K562 (cell line): ENCODE data around the gene TTC16. TPM values are rescaled to one million over a fixed set of nuclear protein-coding genes. Genes with fewer than 3 reads are reported as not detected.

ENCODE experiments used
- BCL6 ChIP-seq: fragments of 250-450 bp; sonication (Bioruptor Pico); IDR thresholded peaks from 2 replicates; pipeline ENCODE4 v1.4.0; 2020
- HDGF ChIP-seq: fragments of 450-650 bp; IDR thresholded peaks from 2 replicates; pipeline ENCODE4 v1.6.1; 2016
- JUND ChIP-seq, 2 experiments: IDR thresholded peaks; 2 replicates in 1 of 2; 3 replicates in 1 of 2; pipeline ENCODE4 v1.6.1; 2011; ENCODE audit warnings: borderline replicate concordance in 2 of 2, low read depth in 2 of 2, low read length in 2 of 2, improper control_type of control experiment in 1 of 2, missing biosample characterization in 1 of 2, missing genetic modification characterization in 1 of 2, missing genetic modification reagents in 1 of 2
- KDM4B ChIP-seq, 2 experiments: fragments of 450-650 bp in 1 of 2; sonication (generic) in 1 of 2; IDR thresholded peaks; 2 replicates each; pipeline ENCODE4 v1.6.1; 2016 to 2017; ENCODE audit warnings: borderline replicate concordance in 2 of 2, antibody characterized with exemption in 1 of 2, low read depth in 1 of 2, mild to moderate bottlenecking in 1 of 2
- L3MBTL2 ChIP-seq: fragments of 450-650 bp; IDR thresholded peaks from 2 replicates; pipeline ENCODE4 v1.6.1; 2016; ENCODE audit warnings: mild to moderate bottlenecking, moderate library complexity
- MGA ChIP-seq: fragments of 450-650 bp; IDR thresholded peaks from 2 replicates; pipeline ENCODE4 v1.6.1; 2016; ENCODE audit warnings: mild to moderate bottlenecking, moderate library complexity
- POLR2A ChIP-seq: fragments of 450-650 bp; conservative IDR thresholded peaks from 2 replicates; pipeline ENCODE4 v1.6.1; 2016
- PRPF4 ChIP-seq: fragments of 200-400 bp; formaldehyde crosslinking; IDR thresholded peaks from one replicate; pipeline ENCODE4 v1.6.1; 2017; ENCODE audit warnings: low read length, low read depth, mild to moderate bottlenecking; ENCODE audit not compliant: insufficient read depth, poor library complexity, severe bottlenecking
- SMARCA5 ChIP-seq: fragments of 450-650 bp; IDR thresholded peaks from 2 replicates; pipeline ENCODE4 v1.6.1; 2016
- SUPT5H ChIP-seq: fragments of 450-650 bp; IDR thresholded peaks from 2 replicates; pipeline ENCODE4 v1.6.1; 2016
- THRAP3 ChIP-seq: fragments of 450-650 bp; IDR thresholded peaks from 2 replicates; pipeline ENCODE4 v1.6.1; 2016; ENCODE audit warnings: mild to moderate bottlenecking, inconsistent platforms, borderline replicate concordance
- polyA plus RNA-seq, 8 experiments: library from polyadenylated mRNA; depleted of rRNA in 4 of 8; stranded (reverse) in 5 of 8; unstranded in 3 of 8; fragments of >200 nt; fragmentation: Nextera tagmentation in 2 of 8; fragmentation: Illumina TruSeq in 1 of 8; extraction: Ambion mirVana in 2 of 8; extraction: Trizol in 1 of 8; gene quantifications; 2 replicates each; pipeline versions ENCODE4 v1.2.1 to v1.2.3, GENCODE V29; 2011 to 2014; ENCODE audit warnings: inconsistent platforms in 1 of 8, missing spikeins in 1 of 8
- total RNA-seq, 7 experiments: library from RNA; depleted of rRNA in 6 of 7; stranded (reverse); fragments of >200 nt in 6 of 7; fragmentation: Illumina TruSeq in 2 of 7; extraction: Trizol in 2 of 7; gene quantifications; 2 replicates each; pipeline versions ENCODE4 v1.2.1 to v1.2.3, GENCODE V29; 2011 to 2021; ENCODE audit warnings: low replicate concordance in 1 of 7
- TF ChIP-seq, protein P1 (sequence below): fragments of 450-650 bp; IDR thresholded peaks from 2 replicates; pipeline ENCODE4 v1.6.1; 2018; ENCODE audit warnings: mild to moderate bottlenecking, low read depth; ENCODE audit not compliant: partially characterized antibody

The TTC16 gene
- total and polyA plus RNA-seq, 9 of the 15 experiments (the other 6 are each of a cell fraction or from before 2014, with no cell fraction given): 0.11 TPM; not detected in 8

- TF ChIP-seq MGA (peak; percentile 77), SMARCA5 (no peak), L3MBTL2 (peak; percentile 82), BCL6 (CRISPR knock-in tag) (no peak), THRAP3 (no peak), SUPT5H (0 out of 2 replicates have a peak, but pooled peaks have one; percentile 59), PRPF4 (no peak), KDM4B (IDR thresholded peaks at IDR 0.05; ENCODE audit: borderline replicate concordance in 2 of 2, low read depth in 1 of 2) (no peak), POLR2A (peak; percentile 75), HDGF (no peak), JUND (IDR thresholded peaks at IDR 0.05; ENCODE audit: borderline replicate concordance, low read depth, low read length) (peak; percentile 86), JUND (tag; IDR thresholded peaks at IDR 0.05; ENCODE audit: borderline replicate concordance, low read depth, low read length) (peak; percentile 86; the same call in 2 of the 3 replicates)
- TF ChIP-seq, protein P1, sequence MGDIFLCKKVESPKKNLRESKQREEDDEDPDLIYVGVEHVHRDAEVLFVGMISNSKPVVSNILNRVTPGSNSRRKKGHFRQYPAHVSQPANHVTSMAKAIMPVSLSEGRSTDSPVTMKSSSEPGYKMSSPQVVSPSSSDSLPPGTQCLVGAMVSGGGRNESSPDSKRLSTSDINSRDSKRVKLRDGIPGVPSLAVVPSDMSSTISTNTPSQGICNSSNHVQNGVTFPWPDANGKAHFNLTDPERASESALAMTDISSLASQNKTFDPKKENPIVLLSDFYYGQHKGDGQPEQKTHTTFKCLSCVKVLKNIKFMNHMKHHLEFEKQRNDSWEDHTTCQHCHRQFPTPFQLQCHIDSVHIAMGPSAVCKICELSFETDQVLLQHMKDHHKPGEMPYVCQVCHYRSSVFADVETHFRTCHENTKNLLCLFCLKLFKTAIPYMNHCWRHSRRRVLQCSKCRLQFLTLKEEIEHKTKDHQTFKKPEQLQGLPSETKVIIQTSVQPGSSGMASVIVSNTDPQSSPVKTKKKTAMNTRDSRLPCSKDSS: no peak
These were observed at the start of gene TTC16, which contains the start of gene PTRH1 (continued) for GRCh38 chr9:127715470-127716337.
